Measurements from ENCODE around the gene ABCC11.
"Not testable (repeated sequence)": the region's sequence is repeated elsewhere in the genome, so short reads cannot be mapped to it uniquely, and the experiment has no call there.

Gene ABCC11

DNA sequence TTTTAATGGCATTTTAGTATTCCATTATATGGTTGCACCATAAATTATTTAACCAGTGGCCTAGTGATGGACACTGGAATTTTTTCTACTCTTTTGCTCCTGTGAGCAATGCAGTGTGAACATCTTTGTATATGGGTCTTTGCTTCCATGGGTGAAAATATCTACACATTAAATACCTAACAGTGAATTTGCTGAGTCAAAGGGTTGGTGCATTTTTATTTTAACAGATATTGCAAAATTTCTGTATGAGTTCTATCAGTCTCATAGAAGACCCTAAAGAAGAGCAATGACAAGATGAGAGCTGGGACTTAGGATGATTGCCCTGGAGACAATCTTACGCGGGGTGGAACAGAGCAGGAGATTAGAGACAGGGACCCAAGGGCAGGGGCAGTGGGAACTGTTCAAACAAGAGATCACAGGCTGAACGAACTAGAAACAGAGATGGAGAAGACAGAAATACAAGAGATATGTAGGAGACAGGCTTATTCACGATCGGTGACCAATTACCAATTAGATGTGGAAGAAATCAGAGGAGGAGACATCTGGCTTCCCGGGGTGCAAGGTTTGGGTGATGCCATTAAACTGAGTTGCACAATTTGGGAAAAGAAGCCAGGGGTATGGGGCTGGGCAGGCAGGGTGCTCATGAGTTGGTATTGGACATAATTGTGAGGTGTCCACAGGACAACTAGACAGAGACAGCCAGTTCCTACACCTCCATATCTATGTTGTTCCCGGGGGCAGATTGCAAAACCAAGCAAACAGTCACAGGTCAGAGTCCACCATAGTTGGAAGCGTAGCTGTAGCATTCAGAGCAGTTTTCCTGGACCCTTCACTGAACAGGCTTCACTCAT is 43.1 kb downstream of the ABCC11 start:
- no peak for DNase-seq

DNA sequence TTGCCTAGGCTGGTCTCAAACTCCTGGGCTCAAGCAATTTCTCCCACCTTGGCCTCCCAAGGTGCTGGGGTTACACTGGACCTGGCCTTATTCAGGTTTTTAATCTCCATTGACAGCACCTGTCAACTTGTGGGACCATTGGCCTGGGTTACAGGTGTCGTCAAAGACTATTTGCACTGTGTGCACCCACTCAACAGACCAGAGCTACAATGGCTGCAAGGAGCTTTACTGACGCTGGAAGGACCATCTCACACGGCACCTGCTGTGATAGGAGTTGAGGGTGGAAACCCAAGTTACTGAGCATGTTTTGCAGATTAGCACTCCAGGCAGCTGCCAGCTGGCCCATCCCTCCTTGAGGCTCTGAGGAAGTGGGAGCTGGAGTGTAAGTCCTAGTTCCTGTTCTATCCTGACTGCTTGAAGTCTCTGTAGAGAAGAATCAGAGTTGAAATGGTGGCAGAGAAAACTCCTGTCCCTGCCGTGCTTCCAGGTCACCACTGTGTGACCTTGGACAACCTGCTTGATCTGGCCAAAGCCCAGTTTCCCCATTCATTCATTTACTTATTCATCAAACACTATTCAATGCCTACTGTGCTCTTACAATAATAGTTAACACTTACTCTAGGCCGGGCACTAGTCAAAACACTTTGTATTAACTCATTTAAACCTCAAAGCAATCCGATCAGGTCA is 45.7 kb downstream of the ABCC11 start:
- DNase-seq: no peak

DNA sequence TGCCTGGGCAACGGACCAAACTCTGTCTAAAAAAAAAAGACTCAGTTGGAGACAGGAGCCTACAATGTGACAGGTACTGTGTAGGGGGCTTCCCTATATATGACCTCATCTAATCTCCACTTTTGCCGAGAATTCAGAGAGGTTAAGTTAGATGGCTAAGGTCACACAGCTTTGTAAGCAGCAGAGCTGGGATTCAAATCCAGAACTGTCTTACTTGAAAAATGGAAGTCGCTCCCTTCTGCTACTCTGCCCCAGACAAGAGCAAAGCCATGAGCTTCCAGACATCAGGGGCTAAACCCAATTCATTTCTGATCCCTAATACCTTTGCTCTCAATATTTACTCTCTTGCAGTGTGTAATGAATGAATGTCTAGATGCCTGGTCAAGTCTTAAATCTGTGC is 50.0 kb downstream of the ABCC11 start:
- DNase-seq: no peak

GRCh38 chr16:48194828-48195556 is 52.3 kb downstream of the ABCC11 start:
- no peak for DNase-seq

- no peak for DNase-seq
These were observed 53.5 kb downstream of the ABCC11 start for GRCh38 chr16:48193846-48194245.

GRCh38 chr16:48188449-48189102 is 58.8 kb downstream of the ABCC11 start:
- no peak for DNase-seq

- DNase-seq: no peak
These were observed 59.6 kb downstream of the ABCC11 start for GRCh38 chr16:48187779-48188178.

- DNase-seq: no peak
These were observed 62.7 kb downstream of the ABCC11 start for GRCh38 chr16:48184681-48185080.

GRCh38 chr16:48182979-48183537 is 64.3 kb downstream of the ABCC11 start:
- DNase-seq: no peak

- not testable (repeated sequence) for DNase-seq
These were observed 65.4 kb downstream of the ABCC11 start for GRCh38 chr16:48181746-48182520.

DNA sequence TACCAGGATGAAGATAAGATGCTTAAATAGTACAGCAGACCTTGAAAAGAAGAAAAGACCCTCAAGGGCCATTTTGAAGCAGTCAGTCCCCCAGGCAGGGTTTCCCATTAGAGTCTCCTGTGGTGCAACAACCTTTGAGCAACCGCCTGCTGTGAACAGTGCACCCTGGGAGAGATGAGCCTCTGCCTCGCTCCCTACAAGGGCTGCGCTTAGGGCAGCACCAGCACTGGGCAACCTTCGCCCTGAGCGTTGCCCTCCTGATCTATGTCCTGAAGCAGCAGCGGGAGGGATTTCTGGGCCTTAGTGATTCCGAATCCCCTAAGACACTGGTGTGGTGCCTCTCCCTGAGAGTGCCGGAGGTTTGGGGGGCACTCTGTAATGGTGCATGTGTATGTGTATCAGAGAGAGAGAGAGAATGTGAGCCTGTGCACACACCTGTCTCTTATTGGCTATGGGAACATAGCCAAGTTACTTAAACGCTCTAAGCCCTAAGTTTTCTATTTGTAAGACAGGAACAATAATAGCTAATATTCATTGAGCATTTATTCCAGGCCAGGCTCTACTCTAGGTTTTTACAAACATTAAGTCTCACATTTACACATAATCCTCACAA is 66.4 kb downstream of the ABCC11 start:
- no peak for DNase-seq

- no peak for DNase-seq
These were observed 70.5 kb downstream of the ABCC11 start for GRCh38 chr16:48176635-48177408.

DNA sequence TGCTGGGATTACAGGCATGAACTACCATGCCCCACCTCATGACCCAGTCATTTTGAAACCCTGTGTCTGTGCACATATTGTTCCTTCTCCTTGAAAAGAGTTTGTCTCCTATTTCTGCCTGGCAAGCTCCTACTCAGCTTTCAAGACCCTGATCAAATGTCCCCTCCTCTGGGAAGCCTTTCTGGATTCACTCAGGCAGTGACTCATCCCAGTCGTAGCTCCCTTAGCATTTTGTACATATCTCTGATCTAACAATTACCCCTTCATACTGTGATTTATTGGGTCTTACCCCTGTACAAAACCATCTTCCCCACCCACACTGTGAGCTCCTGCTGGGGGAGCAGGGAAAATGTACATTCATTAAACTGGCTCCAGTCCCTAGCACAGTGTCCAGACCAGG is 73.5 kb downstream of the ABCC11 start:
- no peak for DNase-seq

DNA sequence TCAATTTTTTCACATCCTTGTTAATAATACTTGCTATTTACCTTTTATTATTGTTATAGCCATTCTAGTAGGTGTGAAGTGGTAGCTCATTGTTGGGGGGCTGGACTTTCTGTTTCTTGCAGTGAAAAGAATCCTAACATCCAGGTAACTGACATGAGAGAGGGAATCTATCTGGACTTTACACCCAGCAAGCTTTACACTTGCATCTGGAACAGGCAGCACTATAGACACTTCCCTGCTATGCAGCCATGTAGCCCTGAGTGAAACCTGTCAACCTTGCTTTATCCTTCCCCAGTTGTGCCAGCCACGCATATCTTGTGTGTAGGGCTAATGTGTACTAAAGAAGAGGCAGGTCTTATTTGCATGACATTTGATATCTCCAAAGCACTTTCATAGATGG is 74.7 kb downstream of the ABCC11 start:
- no peak for DNase-seq

- no peak for DNase-seq
These were observed 77.4 kb downstream of the ABCC11 start for GRCh38 chr16:48169896-48170295.

- no peak for DNase-seq
These were observed 79.3 kb downstream of the ABCC11 start for GRCh38 chr16:48168075-48168474.

- DNase-seq: not testable (repeated sequence)
These were observed 80.7 kb downstream of the ABCC11 start for GRCh38 chr16:48166617-48167016.

- DNase-seq: no peak
These were observed 81.3 kb downstream of the ABCC11 start for GRCh38 chr16:48165961-48166578.
